Activated CD4-positive, CD25-positive, alpha-beta regulatory T cell treated with anti-CD3 and anti-CD28 coated beads, Interleukin-2, amount 50 U/mL, for 16 hours (primary cell): ENCODE measurements around the gene ACSL6.

ENCODE experiments used
- DNase-seq: peaks from one replicate; pipeline ENCODE4 v3.0.0-alpha.2; 2020; ENCODE audit warnings: low read depth, low spot score

ACSL6 gene, protein sequence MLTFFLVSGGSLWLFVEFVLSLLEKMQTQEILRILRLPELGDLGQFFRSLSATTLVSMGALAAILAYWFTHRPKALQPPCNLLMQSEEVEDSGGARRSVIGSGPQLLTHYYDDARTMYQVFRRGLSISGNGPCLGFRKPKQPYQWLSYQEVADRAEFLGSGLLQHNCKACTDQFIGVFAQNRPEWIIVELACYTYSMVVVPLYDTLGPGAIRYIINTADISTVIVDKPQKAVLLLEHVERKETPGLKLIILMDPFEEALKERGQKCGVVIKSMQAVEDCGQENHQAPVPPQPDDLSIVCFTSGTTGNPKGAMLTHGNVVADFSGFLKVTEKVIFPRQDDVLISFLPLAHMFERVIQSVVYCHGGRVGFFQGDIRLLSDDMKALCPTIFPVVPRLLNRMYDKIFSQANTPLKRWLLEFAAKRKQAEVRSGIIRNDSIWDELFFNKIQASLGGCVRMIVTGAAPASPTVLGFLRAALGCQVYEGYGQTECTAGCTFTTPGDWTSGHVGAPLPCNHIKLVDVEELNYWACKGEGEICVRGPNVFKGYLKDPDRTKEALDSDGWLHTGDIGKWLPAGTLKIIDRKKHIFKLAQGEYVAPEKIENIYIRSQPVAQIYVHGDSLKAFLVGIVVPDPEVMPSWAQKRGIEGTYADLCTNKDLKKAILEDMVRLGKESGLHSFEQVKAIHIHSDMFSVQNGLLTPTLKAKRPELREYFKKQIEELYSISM

DNA sequence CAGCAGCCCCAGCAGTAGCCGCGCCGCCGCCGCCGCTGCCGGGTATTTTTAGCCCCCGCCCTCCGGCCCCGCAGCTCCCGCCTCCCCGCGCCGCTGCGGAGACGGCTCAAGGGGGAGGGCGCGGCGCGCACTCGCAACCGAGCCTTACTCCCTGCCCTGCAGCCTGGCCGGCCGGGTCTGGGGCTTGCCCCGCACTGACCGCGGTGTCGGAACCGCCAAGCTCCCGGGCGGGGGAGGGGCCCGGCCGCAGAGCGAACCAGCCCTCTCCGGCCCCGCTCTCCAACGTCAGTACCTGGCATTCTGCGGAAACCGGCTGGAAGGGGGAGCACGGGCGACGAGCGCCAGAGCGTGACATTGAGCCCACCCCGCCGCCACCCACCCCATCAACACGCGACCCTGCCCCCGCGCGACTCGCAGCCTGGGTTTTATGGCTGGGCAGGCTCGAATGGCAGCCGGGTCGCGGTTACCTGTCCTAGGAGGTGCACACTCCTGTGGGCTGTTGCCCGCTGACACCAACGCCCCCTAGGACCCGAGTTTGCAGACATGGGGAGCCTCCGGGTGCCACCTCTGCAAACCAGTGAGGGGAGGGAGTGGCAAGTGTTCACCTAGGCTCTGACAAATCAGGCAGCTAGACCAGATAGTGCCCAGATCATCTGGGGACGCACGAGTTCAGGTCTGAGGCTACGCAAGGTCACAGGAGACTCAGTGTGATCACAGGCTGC is at the start of gene ACSL6:
Gene ACSL6 (minus strand): TSS at position 37 of the 722 bp plus-strand sequence. CDS start 105 bp downstream, outside the sequence.
- no peak for DNase-seq

DNA sequence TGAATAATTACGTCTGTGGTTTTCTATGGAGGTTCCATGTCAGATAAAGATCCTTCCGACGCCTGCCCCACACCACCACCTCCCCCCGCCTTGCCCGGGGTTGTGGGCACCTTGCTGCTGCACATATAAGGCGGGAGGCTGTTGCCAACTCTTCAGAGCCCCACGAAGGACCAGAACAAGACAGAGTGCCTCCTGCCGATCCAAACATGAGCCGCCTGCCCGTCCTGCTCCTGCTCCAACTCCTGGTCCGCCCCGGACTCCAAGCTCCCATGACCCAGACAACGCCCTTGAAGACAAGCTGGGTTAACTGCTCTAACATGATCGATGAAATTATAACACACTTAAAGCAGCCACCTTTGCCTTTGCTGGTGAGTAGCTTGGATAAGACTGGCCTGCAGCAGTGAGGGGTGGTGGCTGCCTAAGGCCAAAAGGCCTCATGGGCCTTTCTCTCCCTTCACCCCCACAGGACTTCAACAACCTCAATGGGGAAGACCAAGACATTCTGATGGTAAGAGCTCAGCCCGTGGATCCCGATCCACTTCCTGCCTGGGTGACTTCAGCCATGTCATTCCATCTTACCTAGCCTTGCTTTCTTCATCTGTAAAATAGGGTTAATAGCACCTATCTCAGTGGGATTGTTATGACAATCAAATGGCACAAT is 49.2 kb upstream of the ACSL6 start, which contains the start of gene IL3:
Gene IL3 (plus strand): TSS at position 155 of the 661 bp plus-strand sequence. CDS start 52 bp downstream, at position 207.
- no peak for DNase-seq

DNA sequence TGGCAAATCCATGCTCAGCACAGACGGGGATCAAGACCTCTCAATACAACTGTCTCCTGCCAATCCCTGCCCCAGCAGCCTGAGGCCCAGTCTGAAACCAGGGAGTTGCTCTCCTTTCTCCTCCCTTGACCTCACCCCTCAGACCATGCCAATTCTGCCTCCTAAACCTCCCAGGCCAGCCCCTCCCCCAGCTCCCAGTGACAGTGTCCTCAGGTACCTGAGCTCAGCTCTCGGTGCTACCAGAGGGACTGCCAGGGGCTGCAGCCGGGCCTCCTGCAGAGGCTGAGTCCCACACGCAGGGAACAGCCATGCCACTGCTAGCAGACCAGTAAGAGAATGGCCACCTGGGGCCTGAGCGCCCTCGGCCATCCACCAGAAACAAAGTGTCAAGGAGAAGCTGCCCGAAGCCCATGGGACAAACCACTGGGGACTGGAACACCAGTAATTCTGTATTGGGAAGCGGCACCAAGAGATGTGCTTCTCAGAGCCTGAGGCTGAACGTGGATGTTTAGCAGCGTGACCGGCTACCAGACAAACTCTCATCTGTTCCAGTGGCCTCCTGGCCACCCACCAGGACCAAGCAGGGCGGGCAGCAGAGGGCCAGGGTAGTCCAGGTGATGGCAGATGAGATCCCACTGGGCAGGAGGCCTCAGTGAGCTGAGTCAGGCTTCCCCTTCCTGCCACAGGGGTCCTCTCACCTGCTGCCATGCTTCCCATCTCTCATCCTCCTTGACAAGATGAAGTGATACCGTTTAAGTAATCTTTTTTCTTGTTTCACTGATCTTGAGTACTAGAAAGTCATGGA is 48.4 kb upstream of the ACSL6 start:
- DNase-seq = no peak

DNA sequence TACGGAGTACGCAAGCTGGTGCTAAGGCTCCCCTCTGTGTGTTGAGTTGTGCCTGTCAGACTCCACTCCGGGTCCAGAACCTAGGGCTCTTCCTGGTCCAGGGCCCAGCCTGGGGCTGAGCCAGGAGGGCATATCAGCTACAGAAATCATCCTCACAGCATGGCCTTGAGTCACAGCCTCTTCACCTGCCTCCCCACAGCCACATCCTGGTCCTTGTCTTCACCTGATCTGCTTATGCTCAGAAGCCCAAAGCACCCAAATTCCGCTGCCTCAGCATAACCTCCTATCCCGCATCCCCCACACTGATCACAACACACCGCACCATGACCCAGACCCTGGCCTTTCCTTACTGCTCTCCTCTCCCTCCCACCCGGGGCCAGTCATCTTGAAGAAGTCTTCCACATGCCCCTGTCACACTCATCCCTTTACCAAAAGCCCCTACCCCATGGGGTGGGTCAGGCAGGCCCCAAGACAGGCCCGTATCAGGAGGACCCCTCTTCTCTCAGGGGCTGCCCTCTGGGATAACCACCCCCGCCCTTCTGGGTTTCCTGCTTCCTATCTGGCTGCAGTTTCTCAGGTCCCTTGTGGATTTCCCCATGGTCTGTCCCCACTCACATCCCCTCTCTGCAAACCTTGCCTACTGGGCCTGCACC is 47.7 kb upstream of the ACSL6 start:
- DNase-seq = no peak

DNA sequence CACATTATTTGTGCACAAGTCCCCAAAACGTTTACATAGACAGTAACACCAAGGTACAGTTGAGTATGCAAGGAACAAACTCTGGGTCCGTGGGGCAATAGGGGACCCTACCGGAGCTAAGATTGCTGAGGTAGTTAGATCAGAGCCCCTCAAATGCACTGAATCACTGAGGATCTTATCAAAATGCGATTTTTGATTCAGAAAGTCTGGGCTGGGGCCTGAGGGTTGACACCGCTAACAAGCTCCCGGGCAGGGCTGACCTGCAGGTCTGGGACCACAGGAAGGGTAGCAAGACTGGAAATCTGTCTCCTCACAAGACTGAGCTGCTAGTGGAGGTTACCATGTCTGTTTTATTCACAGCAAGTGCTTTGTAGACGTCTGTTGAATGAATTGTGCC is 47.2 kb upstream of the ACSL6 start:
- DNase-seq = no peak

DNA sequence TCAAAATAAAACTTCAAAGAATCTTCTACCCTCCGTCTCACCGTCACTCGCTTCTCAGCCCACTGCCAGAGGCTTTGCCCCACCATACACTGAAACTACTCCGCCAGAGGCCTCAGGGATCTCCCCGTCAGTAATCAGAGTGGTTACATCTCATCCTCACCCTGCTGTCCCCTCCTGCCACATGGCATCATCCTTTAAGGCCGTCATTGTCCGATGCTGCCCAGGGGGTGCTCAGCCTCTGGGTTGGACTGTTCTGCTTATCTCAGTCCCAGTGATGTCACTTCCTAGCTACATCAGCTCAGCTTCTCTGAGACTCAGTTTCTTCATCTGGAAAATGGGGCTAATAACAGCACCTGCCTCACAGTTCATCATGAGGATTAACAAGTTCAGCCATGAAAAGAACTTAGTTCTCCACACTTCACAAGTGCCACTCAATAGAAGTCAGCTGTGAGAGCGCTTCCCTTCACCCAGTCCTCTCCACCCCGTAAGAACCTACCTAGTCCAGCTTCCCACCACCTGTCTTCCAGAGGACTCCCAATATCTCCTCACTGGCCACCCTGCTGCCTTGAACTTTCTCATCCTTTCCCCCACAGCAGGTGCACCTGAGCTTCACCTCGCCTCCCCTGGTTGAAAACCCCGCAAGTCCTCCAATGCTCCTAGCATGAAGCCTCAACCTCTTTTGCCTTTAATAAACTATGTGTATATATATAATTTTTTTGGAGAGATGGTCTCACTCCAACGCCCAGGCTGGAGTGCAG is 46.2 kb upstream of the ACSL6 start:
- no peak for DNase-seq

DNA sequence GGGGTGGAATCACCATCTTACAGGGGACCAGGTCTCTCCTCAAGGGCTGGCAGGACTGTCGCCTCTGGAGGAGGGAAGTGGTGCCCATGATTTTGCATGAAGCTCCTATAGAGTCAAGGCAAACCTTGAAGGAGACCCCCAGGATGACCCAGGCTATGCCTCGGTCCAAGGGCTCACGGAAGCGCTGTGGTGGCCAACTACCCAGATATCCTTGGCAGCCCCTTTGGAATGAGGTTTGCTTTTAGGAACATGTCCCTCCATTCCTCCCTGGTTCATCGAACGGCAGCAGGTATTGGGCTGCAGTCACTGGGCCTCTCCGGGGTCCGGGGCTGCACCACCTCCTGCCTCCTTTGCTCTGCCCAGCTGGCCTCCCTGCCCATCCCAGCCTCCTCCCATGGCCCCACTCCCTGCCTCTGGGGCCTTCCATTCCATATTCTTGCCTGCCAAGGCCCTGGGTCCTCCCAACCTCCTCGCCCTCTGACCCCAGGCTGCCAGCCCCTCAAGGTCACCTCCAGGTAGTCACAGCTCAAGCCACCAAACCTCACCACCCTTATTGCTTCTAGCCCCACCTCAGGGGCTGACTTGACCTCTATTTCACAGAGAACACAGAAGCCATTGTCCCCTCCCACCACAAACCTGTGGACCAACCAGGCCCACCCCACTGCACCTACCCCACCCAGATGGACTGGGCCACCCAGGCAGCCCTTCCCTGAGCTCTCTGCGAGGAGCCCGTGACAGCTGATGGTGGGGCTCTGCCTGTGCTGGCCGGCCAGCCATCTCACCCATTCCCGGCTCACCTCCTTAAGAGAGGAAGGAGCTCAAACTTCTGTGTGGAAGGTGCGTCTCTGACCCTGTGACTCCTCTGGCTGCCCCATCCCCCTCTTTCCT is 45.4 kb upstream of the ACSL6 start:
- no peak for DNase-seq

DNA sequence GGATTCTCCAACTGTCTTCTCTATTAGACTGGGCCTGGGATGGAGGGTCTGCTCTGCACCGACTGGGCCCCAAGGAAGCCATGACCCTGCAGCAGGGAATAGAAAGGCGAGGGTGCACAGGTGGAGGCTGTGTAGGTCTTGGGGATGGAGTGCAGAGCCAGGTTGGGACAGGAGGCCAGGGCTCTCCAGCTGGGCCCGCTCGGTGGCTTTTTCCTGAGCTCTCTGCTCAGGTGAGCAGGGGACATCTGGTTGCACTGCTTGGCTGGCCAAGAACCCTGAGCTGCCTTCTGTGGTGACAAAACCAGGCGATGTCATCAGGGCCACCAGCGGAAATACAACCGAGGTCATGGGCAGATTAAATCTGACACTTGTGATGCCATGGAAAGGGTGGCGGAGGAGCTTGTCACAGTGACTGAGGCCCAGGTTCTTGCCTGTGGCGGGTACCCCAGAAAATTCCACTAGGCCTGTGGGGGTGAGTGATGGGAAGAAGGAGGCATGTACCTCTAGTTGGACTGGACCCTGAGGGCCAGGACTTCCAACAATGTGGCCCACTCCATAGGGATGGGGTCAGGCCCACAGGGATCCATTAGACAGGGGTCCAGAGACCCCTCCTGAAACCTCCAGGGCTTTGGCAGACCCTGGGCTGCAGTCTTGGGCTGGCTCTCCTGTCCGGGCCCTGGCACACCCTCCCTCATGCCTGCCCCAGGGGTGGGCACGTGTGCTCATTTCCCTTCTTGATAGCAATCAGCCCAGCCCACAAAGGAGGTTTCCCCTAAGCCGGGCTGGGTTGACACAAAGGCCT is 44.6 kb upstream of the ACSL6 start:
- no peak for DNase-seq

DNA sequence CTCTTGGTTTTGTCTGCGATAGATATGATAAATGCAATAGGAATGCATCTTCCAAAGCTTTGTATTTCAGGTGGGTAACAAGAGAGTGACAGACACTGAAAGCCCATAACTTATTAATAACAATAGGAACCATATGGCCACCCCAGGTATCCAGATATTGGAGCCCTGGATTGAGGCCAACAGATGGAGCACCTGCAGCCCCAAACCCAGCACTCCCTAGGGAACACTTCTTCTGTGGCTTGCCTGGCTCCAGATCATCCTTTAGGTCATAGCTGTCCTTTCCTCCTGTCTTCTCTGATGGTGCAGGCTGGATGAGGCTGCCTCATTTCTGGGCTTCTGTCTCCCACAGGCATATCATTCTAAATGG is 44.0 kb upstream of the ACSL6 start:
- DNase-seq = no peak

DNA sequence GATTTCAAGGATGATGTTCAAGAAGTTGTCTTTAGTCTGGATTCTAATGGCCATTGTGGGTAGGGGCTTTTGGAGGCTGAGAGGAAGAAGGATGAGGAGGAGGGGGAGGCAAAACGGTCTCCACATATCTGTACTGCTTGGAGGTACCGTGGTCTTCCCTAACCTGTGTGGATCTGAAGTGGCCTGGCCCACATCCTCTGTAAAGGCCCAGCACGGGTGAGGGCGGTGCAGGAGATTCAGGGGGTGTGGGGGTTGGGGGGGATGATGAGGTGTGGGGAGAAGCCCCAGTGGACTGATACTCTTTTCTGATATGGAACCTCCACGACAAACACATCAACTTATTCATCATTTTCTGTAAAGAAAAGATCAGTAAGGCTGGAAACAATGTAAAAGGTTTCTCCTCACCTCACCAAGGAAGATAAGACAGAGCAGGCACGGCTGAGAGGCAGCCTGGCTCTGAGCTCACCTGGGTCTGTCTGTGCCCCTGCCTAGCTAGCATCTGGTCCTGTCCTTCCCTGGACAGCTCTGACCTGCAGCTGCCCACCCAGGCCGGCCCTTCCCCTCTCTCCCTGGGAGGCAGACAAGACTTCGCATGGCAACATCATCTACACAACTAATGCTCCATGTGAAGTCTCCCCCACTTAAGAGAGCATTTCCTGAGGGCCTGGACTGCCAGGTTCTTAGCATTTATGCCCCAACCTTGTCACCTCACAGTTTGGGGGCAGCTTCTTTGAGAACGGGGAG is 43.4 kb upstream of the ACSL6 start:
- no peak for DNase-seq

DNA sequence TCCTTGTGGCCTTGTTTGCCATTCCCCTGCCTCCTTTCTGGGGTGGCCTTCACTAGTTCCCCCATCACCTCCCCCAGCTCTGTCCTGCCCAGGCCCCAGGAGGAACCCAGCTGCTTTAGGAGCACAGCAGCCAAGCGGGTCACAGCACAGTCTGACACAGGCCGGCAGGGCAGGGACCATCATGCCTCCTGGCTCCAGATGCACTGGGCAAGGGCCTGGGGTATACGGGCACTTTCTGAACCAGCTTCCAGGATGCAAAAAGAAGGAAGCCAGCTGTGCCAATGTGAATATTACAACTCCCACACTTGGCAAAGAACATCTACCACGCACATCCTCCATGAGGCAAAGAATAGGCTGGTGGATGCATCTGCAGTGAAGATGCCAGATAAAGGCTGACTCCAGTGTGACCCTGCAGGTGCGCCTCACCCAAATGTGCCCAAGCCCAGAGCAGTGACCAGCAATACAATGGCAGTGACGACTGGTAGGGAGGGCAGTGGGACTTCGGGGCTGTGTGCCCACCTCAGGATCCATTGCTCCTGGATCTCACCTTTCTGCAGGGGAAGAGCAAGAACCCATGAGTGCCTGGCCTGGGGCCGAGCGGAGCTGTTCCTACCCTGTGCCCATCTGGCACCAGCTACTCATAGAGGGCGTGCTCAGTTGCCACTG is 42.7 kb upstream of the ACSL6 start:
- DNase-seq = no peak

DNA sequence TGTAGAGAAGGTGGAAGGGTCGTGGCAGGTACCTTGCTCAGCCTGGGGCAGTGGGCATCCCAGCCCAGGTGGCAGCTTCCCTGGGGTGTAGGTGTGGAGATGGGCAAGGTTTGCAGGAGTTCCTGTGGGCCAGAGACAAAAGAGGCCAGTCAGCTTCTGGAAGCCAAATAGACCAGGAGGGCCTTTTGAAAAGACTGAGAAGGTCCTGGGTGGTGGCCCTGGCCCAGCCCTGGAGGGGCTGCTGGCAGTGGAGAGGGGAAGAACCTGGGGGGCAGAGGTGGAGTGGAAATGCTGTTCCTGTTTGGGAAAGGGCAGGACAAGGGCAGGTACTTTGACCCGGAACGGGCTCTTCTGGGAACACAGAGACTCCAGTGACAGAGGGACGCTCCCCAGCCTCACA is 42.0 kb upstream of the ACSL6 start:
- no peak for DNase-seq

DNA sequence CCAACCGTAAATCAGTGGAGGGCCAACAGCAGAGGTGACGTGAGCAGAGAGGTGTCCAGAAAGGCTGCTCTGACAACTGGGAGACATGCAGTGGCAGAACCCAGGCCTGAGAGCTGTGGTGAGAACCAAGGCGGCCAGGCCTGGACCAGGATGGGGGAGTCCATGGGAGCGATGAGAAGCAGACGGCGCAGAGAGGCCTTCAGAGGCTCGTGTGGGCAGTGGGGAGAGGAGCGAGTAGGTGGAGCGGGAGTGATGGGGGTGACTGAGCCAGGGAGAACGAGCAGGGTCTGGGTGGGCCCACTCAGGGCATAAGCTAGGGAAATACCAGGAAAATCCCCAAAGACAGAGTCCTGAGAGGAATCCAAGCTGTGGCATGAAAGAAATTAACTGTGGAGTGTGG is 41.1 kb upstream of the ACSL6 start:
- DNase-seq = no peak

DNA sequence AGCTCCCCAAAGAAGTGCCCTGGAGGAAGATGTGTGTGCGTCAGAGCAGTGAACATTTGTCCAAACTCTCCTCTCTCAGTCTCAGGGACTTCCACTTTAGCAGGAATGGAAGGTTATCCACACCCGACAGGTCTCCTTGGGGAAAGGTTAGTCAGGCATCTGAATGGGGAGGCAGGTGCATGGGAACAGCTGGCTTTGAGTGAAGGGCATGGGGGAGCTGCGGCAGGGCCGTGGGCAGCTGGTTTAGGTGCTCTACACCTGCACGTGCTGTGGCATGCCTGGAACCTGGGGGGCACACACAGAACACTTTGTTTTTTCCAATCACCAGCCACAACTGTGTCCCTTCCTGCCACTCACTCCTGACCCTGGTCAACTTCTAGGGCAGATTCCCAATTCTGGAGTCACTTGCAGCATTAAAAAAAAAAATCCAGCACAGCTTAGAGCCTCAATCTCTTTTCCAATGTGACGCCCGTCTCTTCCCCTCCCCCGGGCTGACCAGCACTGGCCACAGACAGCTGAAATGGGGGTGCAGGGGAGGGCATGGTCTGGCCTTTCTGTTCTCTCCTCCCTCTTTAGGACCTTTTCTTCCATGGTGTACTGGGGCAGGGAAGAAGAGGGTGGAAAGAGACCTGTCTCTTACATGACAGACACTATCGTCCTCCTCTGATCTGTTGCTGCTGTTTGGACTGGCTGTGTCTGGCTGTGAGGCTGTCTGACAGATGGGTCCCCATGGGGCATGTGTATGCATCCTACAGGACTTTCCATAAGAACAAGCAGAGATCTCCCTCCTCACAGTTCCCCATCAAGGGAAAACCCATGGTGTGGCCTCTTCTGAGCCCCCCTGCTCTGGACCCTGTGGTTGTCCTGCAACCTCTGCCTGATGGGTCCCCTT is 39.4 kb upstream of the ACSL6 start:
- DNase-seq = no peak

DNA sequence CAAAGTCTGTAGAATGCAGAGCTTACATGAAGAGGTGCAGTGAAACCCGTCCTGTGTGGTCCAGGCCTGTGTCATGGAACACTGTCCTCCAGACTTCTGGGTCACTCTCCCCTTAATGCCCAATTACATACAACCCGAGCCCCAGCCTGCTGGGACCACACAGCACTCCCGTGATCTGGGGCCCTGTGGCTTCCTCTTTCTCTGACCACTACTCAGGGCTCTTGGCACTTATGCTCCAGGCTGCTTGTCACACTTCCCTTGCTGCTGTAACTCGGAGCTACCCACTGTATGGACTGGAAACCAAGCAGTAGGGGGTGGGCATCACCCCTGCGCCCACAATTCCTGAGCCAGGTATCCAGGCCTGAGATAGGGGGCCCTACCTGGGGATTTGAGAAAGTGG is 38.7 kb upstream of the ACSL6 start:
- no peak for DNase-seq

DNA sequence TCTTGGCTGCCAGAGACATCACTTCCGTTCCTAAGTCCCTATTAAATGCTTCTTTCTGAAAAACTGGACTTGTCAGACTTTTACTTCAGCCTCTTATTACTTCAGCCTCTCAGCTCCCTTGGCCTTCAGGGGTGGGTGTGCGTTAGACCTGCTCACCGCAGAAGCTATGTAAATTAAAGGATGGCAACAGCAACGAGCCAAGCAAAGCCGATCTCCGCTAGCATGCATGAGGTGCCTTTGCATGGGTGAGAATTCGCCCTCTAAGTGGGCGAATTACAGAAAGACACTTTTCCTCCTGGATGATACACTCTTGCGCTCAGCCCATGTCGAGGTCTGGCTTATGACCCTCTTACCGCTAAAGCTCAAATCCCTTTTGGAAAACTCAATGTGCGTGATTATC is 38.1 kb upstream of the ACSL6 start:
- no peak for DNase-seq
